ENCODE measurements around the gene RASGRP2.

The RASGRP2 gene

DNA sequence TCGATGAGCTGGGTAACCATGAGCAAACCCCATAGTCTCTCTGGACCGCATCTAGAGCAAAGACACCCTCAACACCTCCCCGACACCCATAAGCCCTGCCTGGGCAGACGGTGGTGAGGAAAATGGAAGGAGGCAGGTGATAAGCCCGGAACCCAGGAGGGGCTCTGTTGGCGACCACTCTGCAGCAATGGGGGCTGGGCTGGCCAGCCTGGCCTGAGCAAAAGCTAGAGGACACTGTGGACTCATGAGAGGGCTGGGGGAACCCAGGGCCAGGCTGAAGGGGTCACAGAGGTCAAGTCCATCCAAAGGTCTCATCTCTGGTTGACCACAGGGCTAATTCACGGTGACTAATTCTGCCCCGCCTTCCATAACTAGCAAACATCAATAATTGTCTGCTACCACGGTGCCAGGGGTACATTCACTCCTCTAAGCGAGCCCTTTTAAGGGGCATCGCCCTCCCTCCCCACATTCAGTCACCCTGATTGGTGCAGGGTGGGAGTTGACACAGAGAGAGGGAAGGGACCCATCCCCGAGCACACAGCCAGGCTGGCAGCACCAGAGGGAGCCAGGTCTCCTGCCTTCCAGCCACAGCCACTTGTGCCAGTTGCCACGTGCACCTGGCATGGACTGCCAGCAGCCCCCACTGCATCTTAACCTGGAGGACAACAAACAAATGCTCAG, 11.9 kb upstream of the RASGRP2 start:
- DNase-seq (ENCODE audit: low spot score): peak; percentile 21

DNA sequence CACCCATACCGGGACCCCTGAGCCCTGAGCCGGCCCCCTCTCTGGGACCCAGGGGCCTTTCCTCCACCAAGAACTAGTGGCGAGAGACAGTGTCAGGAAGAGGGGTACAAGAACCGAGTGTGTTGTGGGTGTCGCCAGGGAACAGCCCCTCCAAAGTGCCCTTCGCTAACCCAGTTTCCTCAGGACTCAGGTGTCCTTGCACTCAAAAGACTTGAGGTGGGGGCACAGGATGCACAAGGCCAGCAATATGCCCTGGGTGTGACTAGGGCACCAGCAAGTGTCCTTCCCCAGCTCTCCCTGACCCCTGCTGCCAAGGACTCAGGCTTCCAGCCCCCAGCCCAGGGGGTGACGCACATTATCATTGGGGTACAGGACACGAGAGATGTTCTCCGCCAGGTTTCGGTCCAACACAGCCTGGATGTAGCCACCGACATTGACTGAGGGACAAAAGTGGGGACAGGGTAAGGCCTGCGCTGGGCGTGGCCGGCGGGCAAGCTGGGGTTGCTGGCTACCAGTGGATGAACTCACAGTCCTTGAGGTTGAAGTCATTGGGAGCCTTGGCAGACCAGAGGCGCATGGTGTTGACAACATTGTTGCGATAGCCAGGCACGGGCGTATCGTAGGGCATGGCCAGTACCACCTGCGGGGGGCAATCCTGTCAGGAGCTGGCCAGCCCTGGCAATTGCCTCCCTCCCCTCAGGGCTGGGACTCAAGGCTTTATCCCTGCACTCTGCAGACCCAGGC, 11.1 kb upstream of the RASGRP2 start:
- DNase-seq (ENCODE audit: low spot score): no peak

DNA sequence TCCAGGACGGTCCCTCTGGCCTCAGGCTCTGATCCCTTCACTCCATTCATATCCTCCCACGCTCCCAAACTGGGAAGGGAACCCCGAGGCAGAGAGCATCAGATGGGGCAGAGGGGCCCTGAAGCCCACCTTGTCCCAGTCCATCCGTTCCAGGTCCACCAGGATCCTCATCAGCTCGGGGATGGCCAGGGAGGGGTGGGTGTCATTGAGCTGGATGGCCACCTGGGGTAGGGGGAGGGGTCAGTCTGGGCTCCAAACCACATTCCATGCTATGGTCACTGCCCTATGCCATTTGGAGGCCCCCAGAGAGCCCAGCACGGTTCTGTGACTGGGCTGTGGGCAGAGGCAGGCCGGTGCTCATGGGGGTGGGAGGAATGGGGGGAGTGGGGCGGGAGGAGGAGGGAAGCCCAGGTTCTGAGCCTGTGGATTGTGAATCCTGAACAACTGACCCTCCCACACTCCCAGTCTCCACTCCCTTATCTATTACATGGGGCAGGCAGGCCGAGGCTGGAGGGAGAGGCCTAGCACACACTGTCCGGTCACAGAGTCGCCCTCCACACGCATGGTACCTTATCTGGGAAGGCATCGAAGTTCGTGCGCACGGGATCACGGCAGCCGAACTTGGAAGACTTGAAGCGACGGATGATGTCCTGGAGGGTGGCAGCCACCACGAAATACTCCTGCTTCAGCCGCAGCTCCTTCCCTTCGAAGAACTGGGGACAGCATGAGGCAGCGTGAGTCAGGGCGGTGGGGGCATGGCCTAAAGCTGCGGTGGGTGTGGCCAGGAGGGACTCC, 10.4 kb upstream of the RASGRP2 start:
- no peak for DNase-seq (ENCODE audit: low spot score)

DNA sequence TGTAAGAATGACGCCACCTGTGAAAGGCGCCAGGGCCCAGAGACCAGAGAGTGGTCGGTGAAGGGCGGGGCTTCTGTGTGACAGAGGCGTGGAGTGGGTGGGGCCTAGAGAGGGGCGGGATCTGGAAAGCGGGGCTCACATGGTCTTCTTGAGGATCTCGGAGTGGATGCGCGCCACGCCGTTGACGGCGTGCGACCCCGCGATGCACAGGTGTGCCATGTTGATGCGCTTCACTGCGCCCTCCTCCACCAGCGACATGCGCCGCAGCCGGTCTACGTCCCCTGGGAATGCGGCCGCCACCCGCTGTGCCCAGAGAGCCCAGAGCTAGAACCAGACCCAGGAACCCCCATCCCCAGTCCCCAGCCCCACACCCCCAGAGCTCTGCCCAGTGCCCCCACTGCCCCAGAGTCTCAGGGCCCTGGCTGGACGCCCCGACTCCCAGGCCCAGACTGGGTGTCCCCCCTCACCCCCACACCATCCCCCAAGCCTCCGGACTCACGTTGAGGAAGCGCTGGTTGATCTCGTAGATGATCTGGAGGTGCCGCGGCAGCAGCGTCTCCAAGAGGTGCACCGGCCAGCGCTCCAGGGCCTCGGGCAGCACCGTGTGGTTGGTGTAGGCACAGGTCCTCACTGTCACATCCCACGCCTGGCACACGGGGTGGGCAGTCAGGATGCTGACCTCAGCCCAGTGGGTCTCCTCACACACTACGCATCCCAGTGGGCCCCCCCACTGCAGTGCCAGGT, 9.6 kb upstream of the RASGRP2 start:
- DNase-seq (ENCODE audit: low spot score): peak; percentile 31

DNA sequence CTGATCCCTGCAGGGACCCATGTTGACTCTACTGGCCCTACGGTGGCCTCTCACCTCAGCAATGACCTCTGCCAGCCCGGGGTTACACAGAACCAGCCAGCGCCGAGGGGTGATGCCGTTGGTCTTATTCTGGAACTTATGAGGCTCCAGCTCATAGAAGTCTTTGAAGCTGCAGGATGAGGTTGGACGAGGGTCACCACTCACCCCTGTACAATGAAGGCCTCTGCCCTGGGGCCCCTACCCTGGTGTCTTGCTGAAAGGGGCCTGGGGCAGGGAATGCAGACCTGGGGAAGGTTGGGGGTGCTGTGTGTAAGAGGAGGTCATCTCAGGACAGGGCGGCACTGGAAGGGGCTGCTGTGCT, 9.1 kb upstream of the RASGRP2 start:
- no peak for DNase-seq (ENCODE audit: low spot score)

DNA sequence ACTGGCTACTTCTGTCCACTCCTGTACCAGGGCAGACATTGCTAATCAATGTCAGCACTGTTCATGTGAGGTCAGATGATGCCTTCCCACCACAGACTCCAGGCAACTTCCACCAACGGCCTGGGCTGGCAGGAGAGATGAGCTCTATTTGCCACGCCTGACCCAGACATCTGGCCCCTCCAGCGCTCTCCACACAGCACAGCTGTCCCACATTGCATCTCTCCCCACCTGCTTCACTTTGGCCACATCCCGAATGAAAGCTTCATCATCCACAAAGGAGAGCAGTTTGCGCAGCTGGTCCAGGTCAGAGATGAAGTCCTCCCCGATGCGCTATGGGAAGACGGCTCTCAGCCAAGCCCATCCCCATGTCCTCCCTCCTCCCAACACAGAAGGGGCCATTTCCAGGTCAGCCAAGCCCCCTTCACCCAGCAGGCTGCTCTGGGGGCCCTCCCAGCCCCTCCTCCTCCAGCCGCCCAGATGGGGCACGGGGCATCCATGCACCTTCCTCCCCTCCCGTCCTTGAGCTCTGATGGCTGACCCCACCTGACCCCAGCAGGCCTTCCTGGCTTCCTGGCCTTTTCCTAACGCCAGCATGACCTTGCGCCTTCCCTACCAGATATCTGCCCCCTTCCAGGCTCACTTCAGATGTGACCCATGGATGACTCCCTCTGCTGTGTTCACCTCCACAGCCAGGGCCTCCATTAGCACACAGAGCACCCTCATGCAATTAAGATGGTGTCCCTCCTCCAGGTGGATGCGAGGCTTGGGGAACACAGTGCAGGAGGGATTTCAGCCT, 8.4 kb upstream of the RASGRP2 start:
- DNase-seq (ENCODE audit: low spot score): no peak

DNA sequence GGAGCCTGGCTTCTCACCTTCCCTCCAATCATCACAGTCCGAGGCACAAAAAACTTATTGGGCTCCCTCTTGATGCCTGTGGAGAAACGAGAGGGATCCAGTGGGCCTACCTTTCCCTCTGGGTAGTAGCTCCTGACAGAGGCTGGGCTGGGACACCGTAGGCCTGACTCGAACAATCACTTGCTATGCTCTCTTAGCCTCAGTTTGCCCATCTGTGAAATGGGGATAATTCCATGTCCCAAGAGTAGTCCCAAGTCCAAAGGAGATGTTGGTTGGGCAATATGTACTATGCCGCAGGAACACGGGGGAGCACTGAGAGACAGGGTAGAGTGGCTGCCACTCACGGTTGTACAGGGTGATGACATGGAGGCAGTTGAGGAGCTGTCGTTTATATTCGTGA, 7.6 kb upstream of the RASGRP2 start:
- no peak for DNase-seq (ENCODE audit: low spot score)

DNA sequence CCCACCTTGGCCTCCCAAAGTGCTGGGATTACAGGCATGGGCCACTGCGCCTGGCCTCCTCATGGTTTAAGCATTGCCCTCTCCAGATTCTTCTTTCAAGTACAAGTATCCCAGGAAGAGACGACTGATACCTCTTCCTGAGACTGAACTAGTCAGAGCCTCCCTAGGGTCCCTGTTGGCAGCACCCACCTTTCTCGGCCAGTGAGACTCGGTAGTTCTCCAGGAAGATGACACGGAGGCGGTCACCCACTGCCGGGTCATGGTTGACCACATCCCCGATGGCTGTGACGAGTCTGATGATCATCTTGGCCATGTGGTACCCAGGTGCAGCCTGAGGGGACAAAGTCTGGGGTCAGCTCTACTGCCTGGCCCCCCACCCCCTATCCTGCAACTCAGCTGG, 7.2 kb upstream of the RASGRP2 start:
- no peak for DNase-seq (ENCODE audit: low spot score)

DNA sequence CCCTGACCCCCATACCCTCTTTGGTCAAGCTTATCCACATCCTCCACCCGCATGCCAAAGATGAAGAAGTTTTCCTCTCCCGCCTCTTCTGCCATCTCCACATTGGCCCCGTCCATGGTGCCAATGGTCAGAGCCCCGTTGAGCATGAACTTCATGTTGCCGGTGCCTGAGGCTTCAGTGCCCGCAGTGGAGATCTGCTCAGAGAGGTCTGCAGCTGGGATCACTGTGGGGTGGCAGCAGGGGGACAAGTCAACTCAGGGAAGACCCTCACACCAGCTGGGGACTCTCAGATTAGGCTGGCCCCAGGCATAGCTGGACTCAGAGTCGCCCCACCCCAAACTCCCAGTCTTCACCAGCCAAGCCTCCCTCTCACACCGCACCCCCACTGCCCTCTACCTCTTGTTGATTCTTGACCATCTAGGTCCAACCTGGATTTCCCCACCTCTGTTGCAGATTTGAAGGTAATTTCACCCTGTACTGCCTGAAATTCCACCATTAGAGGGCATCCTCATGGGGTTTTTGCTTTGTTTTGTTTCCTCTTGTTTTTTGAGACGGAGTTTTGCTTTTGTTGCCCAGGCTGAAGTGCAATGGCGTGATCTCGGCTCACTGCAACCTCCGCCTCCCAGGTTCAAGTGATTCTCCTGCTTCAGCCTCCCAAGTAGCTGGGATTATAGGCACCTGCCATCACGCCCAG, 6.6 kb upstream of the RASGRP2 start:
- no peak for DNase-seq (ENCODE audit: low spot score)

DNA sequence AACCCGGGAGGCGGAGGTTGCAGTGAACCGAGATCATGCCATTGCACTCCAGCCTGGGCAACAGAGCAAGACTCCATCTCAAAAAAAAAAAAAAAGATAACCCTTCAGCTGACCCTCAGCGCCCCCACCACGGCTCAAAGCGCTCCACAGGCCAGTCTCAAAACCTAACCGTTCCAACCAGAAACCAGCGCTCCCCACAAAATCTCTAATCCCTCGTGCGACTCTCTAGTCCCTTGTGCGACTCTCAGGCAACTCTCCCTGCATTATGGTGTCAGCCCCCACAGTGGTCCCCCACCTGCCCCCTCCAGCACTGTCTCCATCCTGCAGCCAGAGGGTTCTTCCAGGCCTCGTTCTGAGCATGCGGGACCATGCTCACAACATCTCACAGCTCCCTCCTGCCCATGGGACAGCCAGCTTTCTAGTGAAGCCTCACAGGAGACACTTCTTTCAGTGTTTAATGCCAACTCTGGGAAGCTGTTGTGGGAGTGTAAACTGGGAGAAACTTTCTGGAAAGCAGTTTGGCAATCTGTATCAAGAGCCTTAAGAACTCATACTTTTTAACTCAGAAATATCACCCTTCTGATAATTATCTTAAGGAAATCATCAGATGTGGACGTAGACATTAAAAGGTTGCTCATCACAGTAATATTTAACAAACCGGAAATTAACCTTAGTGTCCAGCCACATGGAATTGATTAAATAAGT, 4.2 kb upstream of the RASGRP2 start:
- DNase-seq (ENCODE audit: low spot score): no peak

DNA sequence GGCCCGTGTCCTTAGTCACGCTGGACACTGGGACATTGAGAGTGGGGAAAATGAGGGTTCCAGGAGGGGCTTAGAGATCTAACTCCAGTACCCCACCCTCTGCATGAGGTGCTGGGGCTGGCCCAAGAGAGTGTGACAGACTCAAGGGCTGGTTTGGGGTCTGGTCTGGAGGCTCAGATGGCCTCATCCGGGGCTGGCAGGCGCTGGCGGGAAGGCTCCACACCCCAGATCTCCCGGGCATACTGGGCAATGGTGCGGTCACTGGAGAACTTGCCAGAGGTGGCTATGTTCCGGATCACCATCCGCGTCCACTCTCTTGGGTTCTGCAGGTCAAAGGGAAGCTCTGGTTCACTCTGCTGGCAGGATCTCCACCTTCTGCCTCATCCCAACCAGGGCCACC, 2.5 kb upstream of the RASGRP2 start:
- no peak for DNase-seq (ENCODE audit: low spot score)

DNA sequence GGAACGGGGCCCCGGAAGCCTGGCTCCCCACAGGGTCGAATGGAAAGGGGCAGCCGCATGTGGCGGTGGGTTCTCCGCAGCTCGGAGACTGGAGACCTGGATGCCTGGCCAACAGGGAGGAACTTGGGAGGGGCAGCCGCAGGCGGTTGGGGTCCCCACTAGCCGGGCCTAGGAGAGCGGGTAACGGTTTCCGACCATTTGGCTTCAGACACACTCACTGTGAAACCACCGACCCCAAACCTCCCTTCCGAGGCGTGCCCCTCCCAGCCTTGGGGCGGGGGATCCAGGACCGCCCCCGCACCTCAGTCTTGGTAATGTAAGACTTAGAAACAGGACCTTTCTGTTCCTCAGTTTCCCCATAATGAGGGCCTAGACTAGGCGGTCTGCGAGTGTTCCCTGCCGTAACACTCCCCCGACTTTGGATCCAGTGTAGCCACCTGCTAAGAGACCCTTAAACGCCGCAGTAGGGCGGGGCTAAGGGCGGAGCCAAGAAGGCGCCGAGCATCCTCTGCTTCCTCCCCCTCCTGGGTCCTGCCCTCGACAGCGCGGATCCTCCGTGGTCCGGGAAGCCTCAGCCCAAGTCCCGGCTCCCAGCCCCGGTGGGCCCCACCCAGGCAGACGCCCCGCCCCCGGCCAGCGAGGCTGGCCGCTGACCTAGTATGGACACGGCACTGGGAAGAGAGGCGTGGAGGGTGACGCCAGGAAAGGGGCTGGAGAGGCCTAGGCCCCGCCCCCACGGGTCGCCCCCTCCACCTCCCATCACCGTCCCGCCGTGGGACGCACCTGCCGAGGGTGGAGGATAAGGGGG, 1.8 kb upstream of the RASGRP2 start:
- DNase-seq (ENCODE audit: low spot score): no peak

DNA sequence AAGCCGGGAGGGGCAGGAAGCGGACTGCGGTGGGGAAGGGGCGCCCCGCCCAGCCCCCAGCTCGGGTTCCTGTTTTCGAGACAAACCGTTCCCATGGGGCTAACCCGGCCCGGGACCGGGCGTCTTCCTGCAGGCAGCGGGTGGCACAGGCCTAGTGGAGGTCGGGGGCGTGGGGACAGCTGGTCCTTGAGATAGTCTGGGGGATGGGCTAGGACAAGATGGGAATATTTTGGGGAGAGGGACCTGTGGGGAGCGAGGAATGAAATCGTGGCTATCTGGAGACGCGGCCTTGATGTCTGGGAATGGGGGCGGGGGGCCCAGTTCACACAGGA, 1.2 kb upstream of the RASGRP2 start:
- no peak for DNase-seq (ENCODE audit: low spot score)

DNA sequence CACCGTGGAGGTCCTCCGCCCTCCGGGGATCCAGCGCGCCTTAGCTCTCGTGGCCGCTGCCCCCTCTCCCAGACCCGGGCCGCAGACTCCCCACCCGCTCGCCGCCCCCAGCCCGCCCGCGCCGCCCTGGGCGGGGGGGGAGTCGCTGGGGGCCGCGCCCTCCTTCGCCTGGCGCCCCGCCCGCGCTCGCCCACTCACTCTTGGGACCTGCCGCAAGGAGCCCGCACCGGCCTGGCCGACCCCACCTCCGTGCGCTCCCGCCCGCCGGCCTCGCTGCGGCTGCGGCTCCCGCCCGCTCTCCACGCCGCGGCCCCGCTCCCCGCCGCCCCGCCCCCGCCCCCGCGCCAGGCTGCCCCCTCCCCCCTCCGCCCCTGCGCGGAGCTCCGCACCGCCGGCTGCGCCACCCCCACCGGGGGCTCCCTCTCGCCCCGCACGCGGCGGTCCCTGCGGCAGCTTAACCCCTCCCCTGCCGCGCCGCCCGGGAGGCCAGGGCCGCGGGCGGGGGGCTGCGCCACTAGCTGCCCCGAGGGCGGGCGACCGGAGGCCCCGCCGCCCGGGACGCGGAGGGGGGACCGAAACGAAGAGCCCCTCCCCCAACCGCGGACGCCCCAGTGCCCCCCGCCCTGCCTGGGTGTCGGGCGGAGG, 724 bp upstream of the RASGRP2 start:
- peak; percentile 71 for DNase-seq (ENCODE audit: low spot score)

DNA sequence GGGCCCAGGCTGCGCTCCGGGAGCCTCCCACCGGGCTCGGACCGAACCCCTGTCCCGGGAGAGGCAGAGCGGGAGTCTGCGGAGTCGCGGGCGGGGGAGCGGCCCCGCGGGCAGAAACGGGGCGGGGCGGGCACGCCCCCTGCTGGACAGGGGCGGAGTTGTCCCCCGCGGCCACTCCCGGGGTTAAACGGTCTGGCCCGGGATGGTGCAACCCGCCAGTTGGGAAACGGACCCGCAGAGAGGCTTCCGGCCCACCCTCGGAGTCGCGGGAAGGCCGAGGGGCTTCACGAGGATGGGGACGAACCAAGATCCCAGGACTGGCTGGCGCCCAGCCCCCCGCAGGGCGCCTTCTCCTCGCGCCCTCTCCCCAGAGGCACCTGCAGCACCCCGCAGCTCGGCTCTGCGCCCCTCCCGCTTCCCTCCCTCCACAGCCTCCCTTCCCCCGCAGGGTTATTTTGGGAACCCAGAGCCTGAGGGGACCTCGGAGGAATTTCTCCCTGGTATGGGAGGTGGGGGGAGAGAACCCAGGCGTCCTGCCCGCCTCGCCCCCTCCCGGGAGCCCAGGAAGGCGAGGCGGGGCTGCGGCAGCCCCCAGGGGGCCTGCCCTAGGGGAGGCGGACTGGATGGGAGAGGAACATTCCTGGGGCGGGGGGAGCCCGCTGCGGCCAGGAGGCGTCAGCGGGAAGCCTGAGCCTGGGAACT, 902 bp downstream of the RASGRP2 start:
- DNase-seq (ENCODE audit: low spot score): peak; percentile 93

DNA sequence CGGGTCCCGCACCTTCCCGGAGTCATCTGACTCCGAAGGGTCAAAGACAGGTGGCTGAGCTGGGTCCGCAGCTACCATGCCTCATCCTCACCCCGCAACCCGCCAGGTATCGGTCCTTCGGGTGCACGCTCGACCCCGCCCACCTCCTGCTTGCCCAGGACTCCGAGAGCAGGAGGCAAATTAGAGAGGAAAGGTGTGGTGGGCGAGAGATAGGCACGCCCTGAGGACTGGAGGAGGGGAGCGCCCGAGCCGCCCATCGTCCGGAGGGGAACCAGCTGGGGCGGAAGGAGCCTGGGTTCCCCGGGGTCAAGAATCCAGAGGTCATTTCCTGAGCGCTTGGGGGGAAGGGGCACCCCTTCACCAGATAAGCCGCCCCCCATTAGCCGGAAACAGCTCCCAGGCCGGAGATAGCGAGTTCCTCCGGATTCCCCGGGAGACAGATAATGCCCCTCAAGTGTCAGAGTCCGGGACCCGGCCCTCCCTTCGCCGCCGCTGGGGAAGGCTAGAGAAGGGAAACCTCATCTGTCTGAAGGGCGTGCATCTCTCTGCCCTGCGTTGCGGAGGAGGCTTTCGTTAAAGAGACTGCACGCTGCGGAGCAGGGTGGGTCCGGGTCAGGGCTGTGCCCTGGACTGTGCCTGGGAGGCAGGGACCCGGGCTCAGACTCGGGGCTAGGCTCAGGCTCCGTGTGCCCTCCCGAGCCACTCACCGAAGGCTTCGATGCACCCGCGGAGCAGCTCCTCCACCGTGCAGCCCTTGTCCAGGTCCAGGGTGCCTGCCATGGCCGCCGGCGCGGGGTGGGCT, 1.7 kb downstream of the RASGRP2 start:
- DNase-seq (ENCODE audit: low spot score): no peak

DNA sequence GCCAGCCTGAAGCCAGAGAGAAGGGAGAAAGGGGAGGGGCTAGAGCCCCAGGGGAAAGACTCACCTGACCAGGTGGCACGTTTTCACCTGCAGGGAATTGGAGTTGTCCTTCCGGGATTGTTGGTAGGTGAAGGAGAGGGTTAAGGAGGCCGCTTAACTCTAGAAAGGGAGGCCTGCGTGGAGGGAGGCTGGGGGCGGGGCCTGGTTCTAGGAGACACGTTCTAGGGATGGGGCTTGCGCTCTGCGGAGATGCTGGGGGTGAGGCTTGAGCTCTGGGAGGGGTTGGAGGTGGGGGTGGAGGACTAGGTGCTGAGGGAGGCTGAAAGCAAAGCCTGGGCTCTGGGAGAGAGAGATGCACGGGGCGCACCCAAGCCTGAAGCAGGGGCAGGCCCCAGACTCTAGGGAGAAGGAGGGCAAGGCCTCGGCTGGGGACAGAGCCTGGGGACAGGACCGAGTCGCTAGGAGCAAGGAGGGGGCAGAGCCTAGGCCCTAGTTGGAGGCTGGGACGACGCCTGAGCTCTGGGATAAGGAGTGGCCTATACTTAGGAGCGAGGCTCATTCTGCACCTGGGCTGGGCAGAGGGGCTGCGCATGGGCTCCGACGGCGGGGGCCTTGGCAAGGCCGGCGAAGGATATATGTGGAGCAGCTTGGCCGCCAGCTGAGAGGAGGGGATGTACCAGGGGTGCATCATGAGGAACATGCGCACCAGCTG, 2.4 kb downstream of the RASGRP2 start:
- DNase-seq (ENCODE audit: low spot score): no peak
